ENCODE data around the gene ST6GALNAC4. TPM values are rescaled to one million over a fixed set of nuclear protein-coding genes. Genes with fewer than 3 reads are reported as not detected.

Gene ST6GALNAC4
- total and polyA plus RNA-seq, 10 of the 15 experiments (the other 5 are each of a cell fraction or from before 2014, with no cell fraction given) = 4.2 to 63.2 (median 35.2) TPM

- ChIA-PET POLR2A (interaction anchor here (0.6 to 2.7 kb wide), 5 partner anchors 64 to 174 kb away, joined by 3 to 10 read pairs (median 4); no protein-coding TSS in a partner anchor), SMC1A (ENCODE audit: uncharacterized antibody, unreplicated experiment) (interaction anchor here (0.5 to 6.7 kb wide), 18 partner anchors 15 to 192 kb away, joined by 3 to 96 read pairs (median 4); partner anchors contain the start of gene EEIG1), RAD21 (ENCODE audit: unreplicated experiment) (interaction anchor here (0.6 to 4.4 kb wide), 20 partner anchors 16 to 171 kb away, joined by 3 to 80 read pairs (median 5); partner anchors contain the start of genes EEIG1, NAIF1, SLC25A25 and ST6GALNAC4), CTCF (interaction anchor here (0.6 to 13.8 kb wide), 23 partner anchors 13 to 173 kb away, joined by 3 to 332 read pairs (median 5); partner anchors contain the start of gene EEIG1)
- H3K79me2 ChIP-seq (ENCODE audit: control insufficient read depth, insufficient read depth, low read length) = peaks cover 3% of the 10 kb centered on the region
- in situ Hi-C loops (cut with MboI) (no loop called here), intact Hi-C loops (cut with micrococcal nuclease; ENCODE audit: unreplicated experiment) (loop anchor here (1.0 kb wide), 1 partner anchor 80 kb away; no protein-coding TSS in a partner anchor)
- BruUV-seq (replicated peaks) = no TSS peak
- 0 out of 2 replicates have a peak, but pooled peaks cover 3% of the 10 kb centered on the region for H4K20me1 ChIP-seq (ENCODE audit: control insufficient read depth, insufficient read depth)
- H3K27me3 ChIP-seq (replicated peaks in 1 of 2; ENCODE audit: control insufficient read depth in 2 of 2, insufficient read depth in 2 of 2, low read length in 1 of 2) = no peaks in the 10 kb centered on the region
- FAIRE-seq (no peak), ATAC-seq (peak; percentile 99), DNase-seq (ENCODE audit: low read depth, low spot score) (no peak)
- H3K9ac ChIP-seq (ENCODE audit: control insufficient read depth, insufficient read depth, low read length) = no peak overlapping the region
- no peaks in the 10 kb centered on the region for H3K36me3 ChIP-seq (ENCODE audit: control insufficient read depth in 2 of 2, insufficient read depth in 2 of 2, low read length in 1 of 2)
- H3K9me3 ChIP-seq (replicated peaks; ENCODE audit: control insufficient read depth, insufficient read depth, low read length) = no peaks in the 10 kb centered on the region
- peaks cover 14% of the 10 kb centered on the region for H3K4me1 ChIP-seq (ENCODE audit: control insufficient read depth, insufficient read depth, low read length)
- H3K4me2 ChIP-seq (ENCODE audit: control insufficient read depth, insufficient read depth) = no peak overlapping the region
- no peak overlapping the region for H2AFZ ChIP-seq (ENCODE audit: control insufficient read depth, low read depth, low read length)
- 32% methylated on average over 12 of the region's 12 CpGs for WGBS (ENCODE audit: insufficient coverage, insufficient replicate concordance, low lambda C conversion rate, missing lambda C conversion rate)
- no peak overlapping the region for H3K27ac ChIP-seq (ENCODE audit: control insufficient read depth, insufficient read depth)
- H3K4me3 ChIP-seq = no peak overlapping the region
- TF ChIP-seq TCF12 (IDR thresholded peaks at IDR 0.05; ENCODE audit: low read depth, low read length) (0 out of 2 replicates have a peak, but pooled peaks have one; percentile 12), BMI1 (IDR thresholded peaks at IDR 0.05; ENCODE audit: borderline replicate concordance) (no peak), ZNF207 (IDR thresholded peaks at IDR 0.05; ENCODE audit: borderline replicate concordance) (no peak), CEBPZ (IDR thresholded peaks at IDR 0.05; ENCODE audit: low read depth, low read length) (no peak), NFXL1 (IDR thresholded peaks at IDR 0.05; ENCODE audit: borderline replicate concordance) (no peak), SIX5 (IDR thresholded peaks at IDR 0.05; ENCODE audit: low read depth, low read length, severe bottlenecking) (no peak), PRDM15 (CRISPR knock-in tag; IDR thresholded peaks at IDR 0.05) (no peak), ZNF687 (IDR thresholded peaks at IDR 0.05) (no peak), FOXK2 (IDR thresholded peaks at IDR 0.05) (no peak), BACH1 (IDR thresholded peaks at IDR 0.05; ENCODE audit: borderline replicate concordance) (no peak), KLF5 (IDR thresholded peaks at IDR 0.05; ENCODE audit: partially characterized antibody) (no peak)
Measured at GRCh38 chr9:127955294-127956015, 38.6 kb upstream of the ST6GALNAC4 start.
